ENCODE data around the gene FAM25A.
"Not testable (repeated sequence)": the region's sequence is repeated elsewhere in the genome, so short reads cannot be mapped to it uniquely, and the experiment has no call there.

FAM25A gene

DNA sequence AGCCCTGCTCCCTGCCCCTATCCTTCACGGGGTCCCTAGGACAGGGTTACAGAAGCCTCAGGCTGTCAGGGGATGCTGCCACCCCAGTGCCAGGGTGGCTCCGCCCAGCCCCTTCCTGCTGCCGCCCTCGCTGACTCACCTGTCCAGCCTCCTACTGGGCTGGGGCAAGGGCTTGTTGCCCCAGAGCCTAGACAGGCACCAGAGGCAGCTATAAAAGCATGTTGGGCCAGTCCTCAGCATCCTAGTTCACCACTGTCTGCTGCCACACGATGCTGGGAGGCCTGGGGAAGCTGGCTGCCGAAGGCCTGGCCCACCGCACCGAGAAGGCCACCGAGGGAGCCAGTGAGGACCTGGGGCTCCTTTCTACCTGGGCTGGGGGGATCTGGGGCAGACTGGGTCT is at the start of gene FAM25A:
TSS of gene FAM25A (plus strand) at position 239 of the 400 bp plus-strand sequence. CDS start at position 270, 31 bp downstream.
- DNase-seq, result not testable (repeated sequence)

DNA sequence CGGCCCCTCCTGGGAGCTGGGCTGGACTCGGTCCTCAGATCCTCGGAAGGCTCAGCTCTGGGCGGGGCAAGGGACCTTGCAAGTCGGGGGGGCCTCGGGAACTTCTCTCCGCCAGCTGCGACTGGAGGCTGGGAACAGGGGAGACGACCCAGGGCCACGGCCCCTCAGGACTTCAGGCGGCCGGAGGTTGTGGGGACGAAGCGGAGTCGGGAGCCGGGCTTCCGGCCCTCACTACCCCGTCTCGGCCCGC is 49.2 kb upstream of the FAM25A start:
- no peak for DNase-seq

DNA sequence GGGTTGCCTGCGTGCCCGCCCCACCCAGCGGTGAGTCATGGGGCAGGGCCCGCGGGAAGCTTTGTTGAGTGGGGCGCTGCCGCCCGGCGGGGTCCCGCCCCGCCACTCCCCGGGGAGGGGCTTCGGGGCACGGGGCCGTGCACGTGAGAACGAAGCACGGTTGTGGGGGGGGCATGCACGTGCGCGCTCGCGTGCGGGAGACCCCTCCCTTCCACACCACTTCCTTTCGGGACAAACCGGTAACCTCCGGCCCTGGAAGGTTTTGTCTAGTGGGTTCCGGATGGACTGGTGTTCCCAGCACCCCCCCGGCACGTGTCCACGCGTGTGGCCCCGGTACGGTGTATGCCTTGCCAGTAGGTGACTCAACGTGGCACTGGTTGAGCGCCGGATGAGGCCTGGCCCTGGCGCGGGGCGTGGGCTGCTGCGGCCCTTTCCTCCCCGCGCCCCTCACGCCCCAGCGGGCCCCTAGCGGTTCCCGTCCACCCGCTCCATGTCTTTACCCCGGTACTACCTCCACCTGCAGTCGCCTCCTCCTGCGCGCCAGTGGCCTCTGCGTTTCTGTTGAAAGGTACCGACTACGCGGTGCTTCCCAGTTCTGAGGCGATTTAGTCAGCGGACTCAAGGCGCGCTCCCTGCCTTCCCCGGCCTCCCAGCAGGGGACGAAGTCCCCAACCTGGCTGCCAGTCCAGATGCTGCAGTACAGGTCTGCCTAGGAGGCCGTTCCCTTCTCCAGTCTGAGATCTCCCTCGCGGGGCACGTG is 48.7 kb upstream of the FAM25A start:
- peak; percentile 31 for DNase-seq

DNA sequence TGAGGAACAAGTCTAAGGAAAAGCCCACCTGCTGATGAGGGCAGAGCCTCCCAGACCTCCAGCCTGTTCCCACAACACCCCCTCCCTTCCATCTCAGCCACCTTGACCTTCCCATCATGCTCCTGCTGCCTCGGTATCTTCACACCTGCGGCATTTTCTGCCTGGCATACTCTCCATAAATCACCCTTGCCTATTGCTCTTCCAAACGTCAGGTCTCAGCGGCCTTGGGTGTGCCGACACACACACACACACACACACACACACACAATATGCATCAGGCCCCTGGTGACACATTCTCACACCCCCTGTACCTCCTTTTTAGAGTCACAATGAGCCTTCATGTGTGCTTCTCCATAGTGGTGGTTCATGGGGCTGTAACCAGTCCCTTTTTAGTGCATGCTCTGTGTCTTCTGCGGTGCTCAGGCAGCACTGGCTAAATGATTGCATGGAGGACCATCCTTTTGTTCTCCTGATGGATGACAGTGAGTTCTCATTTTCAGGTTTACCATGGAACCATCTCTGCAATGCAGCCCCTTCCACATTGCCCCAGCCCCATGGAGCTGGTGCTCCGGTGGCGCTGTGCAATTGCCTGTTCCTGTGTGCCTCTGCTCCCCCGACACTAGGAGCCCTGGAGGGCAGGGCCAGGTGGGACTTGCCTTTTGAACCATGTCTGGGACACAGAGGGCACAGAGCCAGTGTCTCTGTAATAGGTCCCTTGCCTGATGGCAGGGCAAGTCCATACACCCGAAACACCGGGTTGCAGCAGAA is 47.3 kb upstream of the FAM25A start:
- DNase-seq, result no peak

DNA sequence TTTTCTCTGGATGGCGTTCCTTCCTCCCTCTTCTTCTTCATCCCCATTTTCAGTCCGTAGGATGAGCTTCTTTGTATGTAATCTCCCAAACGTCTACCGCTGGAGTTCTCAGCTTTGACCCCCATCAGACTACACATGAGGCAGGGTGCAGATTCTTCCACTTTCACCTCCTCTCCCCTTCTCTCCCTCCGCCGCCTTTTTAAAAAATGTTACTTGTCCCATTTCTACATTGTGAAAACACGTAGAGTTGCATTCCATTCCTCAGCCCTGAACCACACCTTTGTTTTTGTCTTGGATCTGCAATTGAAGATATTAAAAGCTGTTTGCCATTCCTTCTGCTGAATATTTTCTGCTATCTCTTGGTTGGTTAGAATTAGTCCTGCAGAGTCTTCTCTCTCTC is 45.6 kb upstream of the FAM25A start:
- no peak for DNase-seq

DNA sequence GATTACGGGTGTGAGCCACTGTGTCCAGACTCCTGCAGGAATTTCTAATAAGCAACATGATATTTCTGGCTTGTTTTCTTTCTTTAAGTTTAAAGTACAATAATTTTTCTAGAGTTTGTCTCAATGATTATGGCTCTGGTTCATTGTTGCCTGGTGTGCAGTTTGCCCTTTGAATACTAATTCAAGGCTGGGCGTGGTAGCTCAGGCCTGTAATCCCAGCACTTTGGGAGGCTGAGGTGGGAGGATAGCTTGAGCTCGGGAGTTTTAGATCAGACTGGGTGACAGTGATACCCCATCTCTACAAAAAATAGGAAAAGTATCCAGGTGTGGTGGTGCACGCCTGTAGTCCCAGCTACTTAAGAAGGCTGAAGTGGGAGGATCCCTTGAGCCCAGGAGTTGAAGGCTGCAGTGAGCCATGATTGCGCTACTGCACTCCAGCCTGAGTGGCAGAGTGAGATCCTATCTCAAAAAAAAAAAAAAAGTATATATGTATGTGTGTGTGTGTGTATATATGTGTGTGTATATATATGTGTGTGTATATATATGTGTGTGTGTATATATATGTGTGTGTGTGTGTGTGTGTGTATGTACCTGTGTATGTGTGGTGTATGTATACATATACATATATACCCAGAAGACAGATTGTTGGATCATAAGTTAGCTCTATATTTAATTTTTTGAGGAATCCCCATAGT is 43.6 kb upstream of the FAM25A start:
- DNase-seq, result no peak

DNA sequence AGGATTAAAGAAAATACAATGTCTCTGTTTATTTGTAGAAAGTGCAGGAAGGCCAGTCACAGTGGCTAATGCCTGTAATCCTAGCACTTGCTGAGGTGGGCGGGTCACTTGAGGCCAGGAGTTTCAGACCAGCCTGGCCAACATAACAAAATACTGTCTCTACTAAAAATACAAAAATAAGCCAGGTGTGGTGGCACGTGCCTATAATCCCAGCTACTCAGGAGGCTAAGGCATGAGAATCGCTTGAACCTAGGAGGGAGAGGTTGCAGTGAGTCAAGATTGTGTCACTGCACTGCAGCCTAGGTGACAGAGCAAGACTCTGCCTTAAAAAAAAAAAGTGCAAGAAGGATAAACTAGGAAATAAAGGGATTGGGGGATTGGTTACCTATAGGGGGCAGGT is 41.6 kb upstream of the FAM25A start:
- not testable (repeated sequence) for DNase-seq

DNA sequence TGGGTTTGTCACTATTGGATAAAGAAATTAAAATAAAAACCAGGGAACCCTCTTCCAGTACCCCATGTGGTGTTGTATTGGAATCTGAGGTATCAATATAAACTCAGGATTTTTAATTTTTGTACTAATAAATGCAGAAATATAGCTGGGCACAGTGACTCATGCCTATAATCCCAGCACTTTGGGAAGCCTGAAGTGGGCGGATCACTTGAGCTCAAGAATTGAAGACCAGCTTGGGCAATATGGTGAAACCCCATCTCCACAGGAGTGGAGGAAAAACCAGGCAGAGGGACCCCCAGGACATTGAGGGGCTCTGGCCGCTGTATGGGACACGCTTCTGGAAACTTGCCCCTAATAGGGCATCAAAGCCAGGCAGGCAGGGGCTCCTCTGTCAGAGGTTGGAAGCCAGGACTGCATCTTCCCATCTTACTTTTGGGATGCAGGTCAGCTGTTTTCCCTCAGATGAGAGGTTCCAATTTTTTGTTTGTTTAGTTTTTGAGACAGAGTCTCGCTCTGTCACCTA is 40.7 kb upstream of the FAM25A start:
- DNase-seq, result no peak

DNA sequence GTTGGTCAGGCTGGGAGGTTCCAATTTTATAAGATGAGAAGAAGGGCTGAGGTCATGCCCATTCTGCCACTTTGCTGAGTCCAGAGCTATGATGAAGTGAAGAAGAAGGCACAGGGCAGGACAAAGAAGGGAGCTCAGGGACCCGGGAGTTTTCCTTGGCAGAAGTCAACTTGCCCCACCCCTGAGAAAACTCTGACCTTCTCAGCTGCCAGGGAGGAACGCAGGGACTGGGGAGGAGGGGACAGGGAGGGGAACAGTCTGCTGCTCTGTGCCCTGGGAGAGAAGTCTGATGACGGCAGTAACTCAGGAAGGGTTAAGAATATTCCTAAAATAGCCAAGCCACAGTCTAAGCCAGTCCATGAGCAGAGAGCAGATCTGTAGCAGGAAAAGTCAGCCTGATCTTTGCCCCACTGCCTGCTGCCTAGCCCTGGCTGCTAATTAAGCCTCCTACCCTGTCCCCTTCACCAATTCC is 40.1 kb upstream of the FAM25A start:
- no peak for DNase-seq

DNA sequence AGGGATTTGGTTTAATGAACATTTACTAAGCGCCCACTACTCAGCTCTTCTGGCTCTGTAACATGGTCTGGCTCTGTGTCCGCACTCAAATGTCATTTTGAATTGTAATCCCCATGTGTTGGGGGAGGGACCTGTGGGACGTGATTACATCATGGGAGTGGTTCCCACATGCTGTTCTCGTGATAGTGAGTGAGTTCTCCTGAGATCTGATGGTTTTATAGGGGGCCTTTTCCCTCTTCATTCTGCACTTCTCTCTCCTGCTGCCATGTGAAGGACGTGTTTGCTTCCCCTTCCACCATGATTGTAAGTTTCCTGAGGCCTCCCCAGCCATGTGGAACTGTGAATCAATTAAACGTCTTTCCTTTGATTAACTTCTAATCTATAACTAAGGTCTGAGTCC is 39.1 kb upstream of the FAM25A start:
- not testable (repeated sequence) for DNase-seq

DNA sequence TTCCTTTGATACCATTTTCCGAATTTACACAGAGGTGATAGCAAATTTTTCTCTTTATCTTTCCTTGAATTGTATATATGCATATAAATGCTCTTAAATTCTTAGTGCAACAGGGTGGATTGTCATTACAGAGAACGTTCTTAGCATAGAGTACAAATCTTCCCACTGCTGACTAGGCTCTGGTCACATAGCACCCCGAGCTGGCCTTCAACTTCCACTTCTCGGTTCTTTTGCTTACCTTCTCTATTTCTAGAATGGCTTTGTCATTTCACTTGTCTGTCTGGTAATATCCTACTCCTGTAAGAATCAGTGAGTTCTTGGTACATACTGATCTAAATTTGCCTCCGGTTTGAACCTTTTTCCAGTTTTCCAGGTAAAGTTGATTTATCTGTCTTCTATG is 38.4 kb upstream of the FAM25A start:
- no peak for DNase-seq

DNA sequence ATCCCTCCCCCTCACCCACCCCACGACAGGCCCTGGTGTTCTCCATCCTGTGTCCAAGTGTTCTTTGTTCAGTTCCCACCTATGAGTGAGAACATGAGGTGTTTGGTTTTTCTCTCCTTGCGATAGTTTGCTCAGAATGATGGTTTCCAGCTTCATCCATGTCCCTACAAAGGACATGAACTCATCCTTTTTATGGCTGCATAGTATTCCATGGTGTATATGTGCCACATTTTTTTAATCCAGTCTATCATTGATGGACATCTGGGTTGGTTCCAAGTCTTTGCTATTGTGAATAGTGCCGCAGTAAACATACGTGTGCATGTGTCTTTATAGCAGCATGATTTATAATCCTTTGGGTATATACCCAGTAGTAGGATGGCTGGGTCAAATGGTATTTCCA is 35.6 kb upstream of the FAM25A start:
- not testable (repeated sequence) for DNase-seq

DNA sequence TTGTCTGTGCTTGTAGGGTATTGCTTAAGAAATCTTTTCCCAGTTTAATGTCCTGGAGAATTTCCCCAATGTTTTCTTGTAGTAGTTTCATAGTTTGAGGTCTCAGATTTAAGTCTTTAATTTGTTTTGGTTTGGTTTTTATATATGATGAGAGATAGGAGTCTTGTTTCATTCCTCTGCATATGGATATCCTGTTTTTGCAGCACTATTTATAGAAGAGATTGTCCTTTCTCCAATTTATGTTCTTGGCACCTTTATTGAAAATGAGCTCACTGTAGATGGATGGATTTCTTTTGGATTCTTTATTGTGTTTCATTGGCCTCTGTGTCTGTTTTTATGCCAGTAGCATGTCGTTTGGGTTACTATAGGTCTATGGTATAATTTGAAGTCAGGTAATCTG is 31.6 kb upstream of the FAM25A start:
- DNase-seq, result no peak

DNA sequence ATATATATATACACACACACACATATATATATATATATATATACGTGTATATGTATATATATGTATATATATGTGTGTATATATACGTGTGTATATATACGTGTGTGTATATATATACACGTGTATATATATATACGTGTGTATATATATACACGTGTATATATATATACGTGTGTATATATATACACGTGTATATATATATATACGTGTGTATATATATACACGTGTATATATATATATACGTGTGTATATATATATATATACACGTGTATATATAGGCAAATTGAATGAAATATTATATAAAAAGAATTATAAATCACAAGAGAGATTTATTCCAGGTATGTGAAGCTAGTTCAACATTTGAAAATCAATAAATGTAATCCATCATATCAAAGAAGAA is 28.7 kb upstream of the FAM25A start:
- not testable (repeated sequence) for DNase-seq

DNA sequence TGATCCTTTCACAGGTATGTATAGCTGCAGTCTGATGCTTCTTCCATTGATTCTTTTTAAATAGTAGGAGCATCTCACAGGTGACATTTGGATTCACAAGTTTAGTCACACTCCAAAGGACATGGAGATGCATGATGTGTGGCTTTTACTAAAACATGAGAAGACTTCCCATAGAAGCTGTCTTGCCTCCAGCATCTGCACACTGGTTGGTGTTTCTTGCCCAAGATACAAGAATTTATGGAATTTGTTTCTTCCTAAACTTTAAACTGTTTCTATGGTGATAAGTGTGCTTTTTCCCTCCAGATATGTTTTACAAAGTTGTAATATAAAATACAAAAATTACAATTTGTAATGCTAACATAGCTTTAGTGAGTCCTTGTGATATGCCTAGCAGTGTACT is 27.6 kb upstream of the FAM25A start:
- no peak for DNase-seq

DNA sequence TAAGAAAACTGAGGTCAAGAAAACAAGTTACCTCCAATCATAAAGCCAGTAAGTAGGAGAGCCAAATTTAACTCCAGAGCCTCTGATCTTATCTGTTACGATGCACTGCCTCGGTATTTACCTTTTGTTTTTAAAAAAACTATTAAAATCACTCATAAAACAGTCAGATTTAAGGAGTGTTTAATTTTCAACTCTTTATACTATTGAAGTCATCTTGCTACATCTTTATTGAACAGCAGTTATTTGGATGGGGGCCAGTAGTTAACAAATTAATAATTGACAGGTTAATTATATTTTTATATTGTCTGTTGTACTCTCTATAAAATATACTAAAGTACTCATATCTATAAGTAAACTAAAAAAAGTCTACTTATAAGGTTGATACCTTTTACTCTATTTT is 27.2 kb upstream of the FAM25A start:
- DNase-seq, result no peak

DNA sequence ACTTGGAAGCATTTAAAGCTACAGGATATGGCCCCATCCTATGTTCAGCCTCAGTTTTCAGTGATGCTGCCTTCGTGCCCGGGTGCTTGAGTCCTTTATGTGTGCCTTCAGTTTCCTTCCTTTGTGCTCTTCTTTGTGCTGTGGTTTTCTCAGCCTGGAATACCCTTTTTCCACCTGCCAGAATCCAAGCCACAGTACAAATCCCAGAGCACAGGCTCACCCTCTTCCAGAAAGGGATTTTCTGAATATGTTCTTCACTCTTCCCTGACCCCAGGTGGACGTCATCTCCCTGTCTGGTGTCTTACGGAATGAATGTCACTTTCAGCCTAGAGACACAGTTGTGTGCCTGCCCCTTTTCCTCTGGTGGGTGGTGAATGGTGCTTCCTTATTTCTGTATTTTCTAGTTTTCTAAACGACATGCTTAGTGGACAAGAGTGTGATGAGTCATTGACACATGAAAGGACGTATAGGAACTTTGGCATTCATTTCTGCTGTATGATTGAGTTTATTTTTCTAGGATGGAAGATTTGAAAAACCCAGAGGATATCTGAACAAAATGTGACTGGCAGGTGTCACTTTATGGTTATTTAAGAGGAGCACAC is 20.2 kb upstream of the FAM25A start:
- not testable (repeated sequence) for DNase-seq

DNA sequence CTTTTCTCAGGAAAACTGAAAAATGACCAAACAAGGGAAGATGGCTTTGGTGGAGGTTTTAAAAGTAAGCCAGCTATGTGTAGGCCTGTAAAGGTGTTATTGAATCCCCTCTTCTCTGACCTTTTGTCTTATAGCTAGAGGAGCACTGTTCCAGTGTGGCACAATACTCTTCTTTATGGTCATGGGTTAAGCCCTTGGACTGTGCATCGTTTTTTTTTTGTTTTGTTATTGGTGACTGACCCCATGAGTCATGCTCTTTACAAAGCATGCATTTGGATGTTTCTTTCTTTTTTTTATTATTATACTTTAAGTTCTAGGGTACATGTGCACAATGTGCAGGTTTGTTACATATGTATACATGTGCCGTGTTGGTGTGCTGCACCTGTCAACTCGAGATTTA is 19.6 kb upstream of the FAM25A start:
- DNase-seq, result no peak

DNA sequence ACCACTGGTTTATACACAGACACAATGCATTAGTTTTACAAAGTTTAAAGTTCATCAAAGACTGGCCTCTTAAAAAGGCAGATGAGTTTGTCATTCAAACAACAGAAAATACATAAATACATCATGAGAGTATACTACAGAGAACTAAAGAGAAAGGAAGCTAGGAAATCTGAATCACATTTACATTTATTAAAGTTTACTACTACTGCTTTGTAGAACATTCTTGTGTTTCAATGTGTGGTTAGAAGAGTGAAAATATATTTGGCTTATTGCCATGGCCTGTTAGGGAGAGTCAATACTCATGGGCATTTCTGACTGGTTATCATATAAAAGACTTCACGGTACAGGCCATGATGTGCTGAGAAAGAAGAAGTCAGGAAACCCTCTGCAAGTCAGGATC is 13.0 kb upstream of the FAM25A start:
- not testable (repeated sequence) for DNase-seq

DNA sequence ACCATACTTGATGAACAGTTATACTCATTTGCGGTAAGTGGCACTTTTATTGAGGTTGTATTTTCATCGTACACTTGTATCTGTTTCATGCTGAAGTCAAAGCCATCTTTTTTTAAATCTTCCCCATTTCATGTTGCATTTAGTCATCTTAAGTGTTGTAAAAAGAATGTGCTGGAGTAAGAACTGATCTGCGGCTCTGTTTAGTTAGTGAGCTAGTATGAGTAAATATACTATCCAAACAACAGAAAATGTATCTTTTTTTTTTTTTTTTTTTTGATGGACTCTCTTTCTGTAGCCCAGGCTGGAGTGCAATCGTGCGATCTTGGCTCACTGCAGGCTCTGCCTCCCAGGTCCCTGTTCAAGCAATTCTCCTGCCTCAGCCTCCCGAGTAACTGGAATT is 12.4 kb upstream of the FAM25A start:
- DNase-seq, result not testable (repeated sequence)

DNA sequence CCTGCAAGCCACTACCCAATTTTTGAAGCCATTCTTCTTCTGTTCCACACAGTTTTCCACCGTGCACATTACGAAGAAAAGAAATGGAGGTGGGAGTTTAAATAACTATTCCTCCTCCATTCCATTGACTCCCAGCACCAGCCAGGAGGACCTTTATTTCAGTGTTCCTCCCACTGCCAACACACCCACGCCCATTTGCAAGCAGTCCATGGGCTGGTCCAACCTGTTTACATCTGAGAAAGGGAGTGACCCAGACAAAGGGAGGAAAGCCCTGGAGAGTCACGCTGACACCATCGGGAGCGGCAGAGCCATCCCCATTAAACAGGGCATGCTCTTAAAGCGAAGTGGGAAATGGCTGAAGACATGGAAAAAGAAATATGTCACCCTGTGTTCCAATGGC is 11.8 kb upstream of the FAM25A start:
- not testable (repeated sequence) for DNase-seq

DNA sequence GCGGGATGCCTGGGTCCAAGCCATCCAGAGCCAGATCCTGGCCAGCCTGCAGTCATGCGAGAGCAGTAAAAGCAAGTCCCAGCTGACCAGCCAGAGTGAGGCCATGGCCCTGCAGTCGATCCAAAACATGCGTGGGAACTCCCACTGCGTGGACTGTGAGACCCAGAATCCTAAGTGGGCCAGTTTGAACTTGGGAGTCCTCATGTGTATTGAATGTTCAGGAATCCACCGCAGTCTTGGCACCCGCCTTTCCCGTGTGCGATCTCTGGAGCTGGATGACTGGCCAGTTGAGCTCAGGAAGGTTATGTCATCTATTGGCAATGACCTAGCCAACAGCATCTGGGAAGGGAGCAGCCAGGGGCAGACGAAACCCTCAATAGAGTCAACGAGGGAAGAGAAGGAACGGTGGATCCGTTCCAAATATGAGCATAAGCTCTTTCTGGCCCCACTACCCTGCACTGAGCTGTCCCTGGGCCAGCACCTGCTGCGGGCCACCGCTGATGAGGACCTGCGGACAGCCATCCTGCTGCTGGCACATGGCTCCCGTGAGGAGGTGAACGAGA is 10.9 kb upstream of the FAM25A start:
- not testable (repeated sequence) for DNase-seq

DNA sequence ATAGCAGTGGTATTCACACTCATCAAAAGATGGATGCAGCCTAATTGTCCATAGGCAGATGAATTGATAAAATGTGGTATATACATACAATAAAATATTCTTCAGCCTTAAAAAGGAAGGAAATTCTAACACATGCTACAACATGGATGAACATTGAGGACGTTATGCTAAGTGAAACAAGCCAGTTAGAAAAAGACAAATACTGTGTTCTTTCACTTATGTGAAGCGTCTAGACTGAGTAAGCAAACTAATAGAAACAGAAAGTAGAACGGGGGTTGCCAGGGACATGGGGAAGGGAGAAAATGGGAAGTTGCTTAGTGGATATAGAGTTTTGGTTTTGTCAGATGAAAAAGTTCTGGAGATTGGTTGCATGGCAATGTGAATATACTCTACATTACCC is 6.6 kb upstream of the FAM25A start:
- not testable (repeated sequence) for DNase-seq
